Psoas muscle (tissue), 8 donors: ENCODE results near the gene IL21R. TPM values are rescaled to one million over a fixed set of nuclear protein-coding genes. Genes with fewer than 3 reads are reported as not detected.
"Not testable (repeated sequence)": the region's sequence is repeated elsewhere in the genome, so short reads cannot be mapped to it uniquely, and the experiment has no call there.

Experiments
- ATAC-seq, 4 donors: fragments of 200-7000 bp; cut with Tn5 transposase; one replicate each; pipeline ENCODE4 v1.9.1; 2020; ENCODE audit warnings: moderate library complexity in 3 of 4, mild to moderate bottlenecking in 2 of 4
- DNase-seq, 2 donors: peaks; one replicate each; pipeline ENCODE4 v3.0.0-alpha.2; 2020
- H3K27ac ChIP-seq: fragments of 200-600 bp; one replicate; pipeline ENCODE4 v1.8.0; 2022
- H3K27me3 ChIP-seq, 3 donors: fragments of 200-600 bp in 1 of 3; one replicate each; pipeline versions ENCODE4 v1.6.1 to v1.8.0; 2013 to 2022; ENCODE audit warnings: low read length in 2 of 3, mild to moderate bottlenecking in 2 of 3, moderate library complexity in 1 of 3; ENCODE audit not compliant: insufficient read depth in 3 of 3
- H3K36me3 ChIP-seq, 2 donors: fragments of 200-600 bp in 1 of 2; one replicate each; pipeline versions ENCODE4 v1.6.1 to v1.8.0; 2013 to 2022; ENCODE audit warnings: low read depth in 1 of 2, mild to moderate bottlenecking in 1 of 2, moderate library complexity in 1 of 2; ENCODE audit not compliant: insufficient read depth in 1 of 2
- H3K4me1 ChIP-seq: fragments of 200-600 bp; one replicate; pipeline ENCODE4 v1.8.0; 2022
- H3K4me3 ChIP-seq: fragments of 200-600 bp; one replicate; pipeline ENCODE4 v1.8.0; 2022; ENCODE audit warnings: mild to moderate bottlenecking
- H3K9me3 ChIP-seq: fragments of 200-600 bp; one replicate; pipeline ENCODE4 v1.8.0; 2022
- WGBS, 3 donors: extraction: QIAGEN DNeasy Blood & Tissue Kit; methylation state at CpG; one replicate each; pipeline versions ENCODE4 v1.1.6 to v1.1.7; 2013; 5-methylcytosine and 5-hydroxymethylcytosine counted together
- intact Hi-C, 2 donors: fragments of 100-400 bp; cut with DNase I; formaldehyde crosslinking; loops; one replicate each; pipeline versions ENCODE4 v1.11.0 to v1.14.2; 2022
- polyA plus RNA-seq, 3 donors: library from polyadenylated mRNA; stranded (reverse); fragments of 200-250 nt; gene quantifications; one replicate each; pipeline ENCODE4 v1.2.3, GENCODE V29; 2013
- total RNA-seq, 4 donors: library from RNA; stranded (reverse); fragmentation: NEBNext Ultra II Directional in 2 of 4; extraction: Animal tissue kit (Norgen Biotek cat#: 25700) in 2 of 4; gene quantifications; one replicate each; pipeline versions ENCODE4 v1.2.1 to v1.2.4, GENCODE V29; 2021 to 2023
- TF ChIP-seq, protein P1 (sequence below): fragments of 200-600 bp; IDR thresholded peaks from one replicate; pipeline ENCODE4 v1.8.0; 2022; ENCODE audit warnings: antibody characterized with exemption
- donor health status: healthy with polysubstance abuse.
- donor health status: DM: no; HTN: no; CAD: no; lungs with moderate emphysema.
- donor health status: Bipolar disorder and iron deficiency.
- donor health status: healthy.
- donor health status: DM: yes; HTN: yes; CAD: no.
- donor health status: DM: no; HTN: no; CAD: no.
- donor health status: DM: no; HTN: no; CAD: no.
- donor health status: DM: yes; HTN: yes; CAD: no.

IL21R gene
- total and polyA plus RNA-seq, 7 donors: 0.01 to 0.15 (median 0.08) TPM; not detected in 2

DNA sequence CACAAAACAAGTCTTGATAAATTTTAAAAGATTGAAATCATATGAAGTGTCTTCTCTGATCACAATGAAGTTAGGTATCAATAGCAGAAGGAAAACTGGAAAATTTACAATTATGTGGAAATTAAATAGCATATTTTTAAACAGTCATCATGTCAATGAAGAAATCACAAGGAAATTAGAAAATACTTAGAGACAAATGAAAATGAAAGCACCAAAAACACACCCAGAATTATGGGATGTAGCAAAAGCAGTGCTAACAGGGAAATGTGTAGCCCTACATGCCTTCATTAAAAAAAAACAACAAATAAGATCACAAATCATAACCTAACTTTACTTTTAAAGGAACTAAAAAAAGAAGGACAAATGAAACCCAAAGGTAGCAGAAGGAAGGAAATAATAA is 7.5 kb upstream of the IL21R start:
- Histone ChIP-seq H3K4me3 (no peak overlapping the region), H3K9me3 (peaks cover 12% of the 10 kb centered on the region), H3K4me1 (no peaks in the 10 kb centered on the region), H3K36me3 (no peaks in the 10 kb centered on the region), H3K27ac (no peak overlapping the region), H3K27me3 (no peaks in the 10 kb centered on the region)
- intact Hi-C loops: no loop called here
- no peak for ATAC-seq
- TF ChIP-seq, protein P1, sequence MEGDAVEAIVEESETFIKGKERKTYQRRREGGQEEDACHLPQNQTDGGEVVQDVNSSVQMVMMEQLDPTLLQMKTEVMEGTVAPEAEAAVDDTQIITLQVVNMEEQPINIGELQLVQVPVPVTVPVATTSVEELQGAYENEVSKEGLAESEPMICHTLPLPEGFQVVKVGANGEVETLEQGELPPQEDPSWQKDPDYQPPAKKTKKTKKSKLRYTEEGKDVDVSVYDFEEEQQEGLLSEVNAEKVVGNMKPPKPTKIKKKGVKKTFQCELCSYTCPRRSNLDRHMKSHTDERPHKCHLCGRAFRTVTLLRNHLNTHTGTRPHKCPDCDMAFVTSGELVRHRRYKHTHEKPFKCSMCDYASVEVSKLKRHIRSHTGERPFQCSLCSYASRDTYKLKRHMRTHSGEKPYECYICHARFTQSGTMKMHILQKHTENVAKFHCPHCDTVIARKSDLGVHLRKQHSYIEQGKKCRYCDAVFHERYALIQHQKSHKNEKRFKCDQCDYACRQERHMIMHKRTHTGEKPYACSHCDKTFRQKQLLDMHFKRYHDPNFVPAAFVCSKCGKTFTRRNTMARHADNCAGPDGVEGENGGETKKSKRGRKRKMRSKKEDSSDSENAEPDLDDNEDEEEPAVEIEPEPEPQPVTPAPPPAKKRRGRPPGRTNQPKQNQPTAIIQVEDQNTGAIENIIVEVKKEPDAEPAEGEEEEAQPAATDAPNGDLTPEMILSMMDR: no peak
- DNase-seq: no peak

DNA sequence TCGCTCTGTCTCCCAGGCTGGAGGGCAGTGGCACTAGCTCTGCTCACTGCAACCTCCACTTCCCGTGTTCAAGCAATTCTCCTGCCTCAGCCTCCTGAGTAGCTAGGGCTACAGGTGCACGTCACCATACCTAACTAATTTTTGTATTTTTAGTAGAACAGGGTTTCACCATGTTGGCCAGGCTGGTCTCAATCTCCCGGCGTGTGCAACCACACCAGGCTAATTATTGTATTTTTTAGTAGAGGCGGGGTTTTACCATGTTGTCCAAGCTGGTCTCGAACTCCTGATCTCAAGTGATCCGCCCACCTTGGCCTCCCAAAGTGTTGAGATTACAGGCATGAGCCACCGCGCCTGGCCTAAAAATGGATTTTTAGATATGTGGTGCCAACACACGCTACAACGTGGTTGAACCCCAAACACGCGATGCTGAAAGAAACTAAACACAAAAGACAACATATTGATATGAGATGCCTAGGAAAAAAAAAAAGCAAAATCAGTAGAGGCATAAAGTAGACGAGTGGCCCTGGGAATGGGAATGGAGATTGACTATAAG is 3.6 kb upstream of the IL21R start:
- intact Hi-C loops, H3K4me3 ChIP-seq, DNase-seq, H3K27ac ChIP-seq, H3K27me3 ChIP-seq, H3K36me3 ChIP-seq, H3K9me3 ChIP-seq, ATAC-seq, H3K4me1 ChIP-seq: not testable (repeated sequence)
- WGBS, 3 donors: 80 to 86% (median 84%) methylated on average over 15 of the region's 15 CpGs

DNA sequence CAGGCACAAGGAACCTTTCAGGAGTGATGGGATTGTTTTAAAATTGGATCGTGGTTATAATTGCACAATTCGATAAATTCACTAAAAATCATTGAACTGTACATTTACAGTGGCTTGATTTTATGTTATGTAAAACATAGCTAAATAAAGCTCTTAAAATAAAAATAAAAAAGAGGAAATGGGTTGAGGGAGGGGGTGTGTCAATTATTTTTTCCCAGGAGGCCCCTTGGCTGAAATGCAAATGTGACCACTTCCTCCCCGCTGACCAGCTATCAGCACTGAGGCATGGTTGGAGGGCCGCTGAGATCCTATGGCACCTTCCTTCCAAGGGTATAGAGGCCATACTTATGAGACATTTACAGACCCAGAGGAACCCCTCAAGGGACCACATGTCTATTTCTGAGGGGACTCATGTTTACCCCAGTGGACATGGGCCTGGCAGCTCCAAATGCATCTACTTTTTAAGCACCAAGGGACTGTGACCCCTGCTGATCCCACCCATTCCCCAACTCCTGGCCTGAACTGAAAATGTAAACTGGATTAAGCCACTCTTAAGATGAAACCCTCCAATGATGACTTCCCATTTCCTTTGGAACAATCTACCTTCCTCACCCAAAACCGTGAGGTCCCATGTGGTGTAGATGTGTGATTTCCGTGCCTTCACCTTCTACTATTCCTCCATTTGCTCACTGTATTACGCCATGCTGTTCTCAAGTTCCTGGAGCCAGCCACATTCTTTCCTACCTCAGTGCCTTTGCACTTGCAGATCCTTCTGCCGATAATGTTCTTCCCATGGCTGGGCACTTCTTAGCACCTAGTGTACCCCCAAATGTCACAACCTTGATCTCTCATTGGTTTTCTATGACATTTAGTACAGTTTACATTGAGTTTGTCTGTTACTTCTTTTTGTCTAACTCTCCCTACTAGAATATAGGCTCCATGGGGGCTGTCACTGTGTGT is 2.8 kb upstream of the IL21R start:
- no peaks in the 10 kb centered on the region for H3K36me3 ChIP-seq
- intact Hi-C loops: no loop called here
- ATAC-seq: no peak
- H3K4me3 ChIP-seq: no peak overlapping the region
- H3K27me3 ChIP-seq: peaks cover 0 to 12% (median 0%) of the 10 kb centered on the region in 3 donors
- H3K4me1 ChIP-seq: no peaks in the 10 kb centered on the region
- TF ChIP-seq, protein P1: no peak
- H3K9me3 ChIP-seq: peaks cover 6% of the 10 kb centered on the region
- WGBS, 3 donors: 89 to 93% (median 90%) methylated on average over 8 of the region's 8 CpGs
- no peak for DNase-seq
- no peak overlapping the region for H3K27ac ChIP-seq

DNA sequence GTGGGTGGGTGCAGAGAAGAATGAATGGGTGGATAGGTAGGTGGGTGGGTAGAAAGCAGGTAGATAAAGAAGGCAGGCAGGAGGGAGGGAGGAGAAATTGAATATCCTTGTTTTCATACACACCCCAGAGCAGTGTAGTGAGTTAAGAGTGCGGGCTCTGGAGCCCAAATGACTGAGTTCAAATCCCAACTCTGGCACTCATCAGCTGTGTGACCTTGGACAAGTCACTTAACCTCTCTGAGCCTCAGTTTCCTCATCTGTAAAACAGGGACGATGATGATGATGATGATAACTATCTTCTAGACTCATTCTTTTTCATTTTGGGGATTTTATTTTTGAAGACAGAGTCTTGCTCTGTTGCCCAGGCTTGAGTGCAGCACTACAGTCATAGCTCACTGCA is 2.0 kb upstream of the IL21R start:
- peaks cover 2% of the 10 kb centered on the region for H3K9me3 ChIP-seq
- TF ChIP-seq, protein P1: no peak
- no peaks in the 10 kb centered on the region for H3K36me3 ChIP-seq
- peaks cover 0 to 17% (median 0%) of the 10 kb centered on the region in 3 donors for H3K27me3 ChIP-seq
- ATAC-seq: no peak
- intact Hi-C loops: no loop called here
- H3K27ac ChIP-seq: no peak overlapping the region
- H3K4me1 ChIP-seq: no peaks in the 10 kb centered on the region
- no peak overlapping the region for H3K4me3 ChIP-seq
- 95 to 98% (median 96%) methylated on average over 2 of the region's 2 CpGs for WGBS, 3 donors
- no peak for DNase-seq
